Measurements from ENCODE around the gene UBAP2L.
"Not testable (repeated sequence)": the region's sequence is repeated elsewhere in the genome, so short reads cannot be mapped to it uniquely, and the experiment has no call there.

UBAP2L gene

DNA sequence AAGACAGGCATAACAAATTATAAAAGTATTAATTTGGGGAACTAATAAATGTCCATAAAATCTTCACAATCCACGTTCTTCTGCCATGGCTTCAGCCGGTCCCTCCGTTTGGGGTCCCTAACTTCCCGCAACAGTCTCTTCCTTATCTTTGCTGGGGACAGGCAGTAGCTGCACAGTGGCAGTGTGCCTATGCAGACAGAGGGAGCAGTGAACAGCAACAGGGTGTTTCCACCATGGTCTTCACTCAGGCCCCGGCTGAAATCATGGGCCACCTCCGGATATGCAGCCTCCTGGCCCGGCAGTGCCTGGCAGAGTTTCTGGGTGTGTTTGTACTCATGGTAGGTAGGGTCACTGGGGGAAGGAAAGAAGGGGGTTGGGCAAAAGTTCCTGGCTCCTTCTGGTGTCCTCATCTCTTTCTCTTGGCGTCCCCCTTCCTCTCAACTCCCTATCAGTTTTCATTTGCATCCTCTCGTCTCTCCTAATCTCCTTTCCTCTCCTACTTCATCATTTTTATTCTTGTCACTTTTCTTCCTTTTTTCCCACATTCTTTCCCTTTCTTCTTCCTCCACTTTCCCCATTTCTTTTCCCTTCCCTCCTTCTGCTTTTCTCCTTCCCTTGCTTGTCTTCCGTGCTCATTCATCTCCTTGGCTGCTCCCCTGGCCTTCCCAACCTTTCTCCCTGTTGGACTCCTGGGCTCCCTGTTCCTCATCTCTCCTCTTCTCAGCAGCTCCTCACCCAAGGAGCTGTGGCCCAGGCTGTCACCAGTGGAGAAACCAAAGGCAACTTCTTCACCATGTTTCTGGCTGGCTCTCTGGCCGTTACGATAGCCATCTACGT is 91.7 kb downstream of the UBAP2L start:
- not testable (repeated sequence) for DNase-seq

DNA sequence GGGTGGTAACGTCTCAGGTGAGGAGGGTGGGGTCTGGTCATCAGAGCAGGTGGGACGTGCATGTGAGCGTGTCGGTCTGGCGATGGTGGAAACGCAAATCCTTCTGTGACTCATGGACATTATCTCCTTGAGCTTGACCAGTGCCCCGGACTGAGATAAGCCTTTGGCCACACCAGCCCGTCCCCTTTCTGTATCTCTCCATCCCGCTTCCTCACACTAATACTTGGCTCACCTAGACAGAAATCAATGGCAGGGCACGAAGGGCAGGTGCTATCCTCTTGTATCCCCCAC is 92.3 kb downstream of the UBAP2L start:
- DNase-seq: no peak

DNA sequence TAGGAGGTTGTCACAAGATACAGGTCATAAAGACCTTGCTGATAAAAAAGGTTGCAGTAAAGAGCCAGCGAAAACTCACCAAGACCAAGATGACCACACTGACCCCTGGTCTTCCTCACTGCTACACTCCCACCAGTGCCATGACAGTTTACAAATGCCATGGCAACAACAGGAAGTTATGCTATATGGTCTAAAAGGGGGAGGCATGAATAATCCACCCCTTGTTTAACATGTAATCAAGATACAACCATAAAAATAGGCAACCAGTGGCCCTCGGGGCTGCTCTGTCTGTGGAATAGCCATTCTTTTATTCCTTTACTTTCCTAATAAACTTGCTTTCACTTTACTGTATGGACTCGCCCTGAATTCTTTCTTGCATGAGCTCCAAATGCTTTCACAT is 93.5 kb downstream of the UBAP2L start:
- DNase-seq: not testable (repeated sequence)

DNA sequence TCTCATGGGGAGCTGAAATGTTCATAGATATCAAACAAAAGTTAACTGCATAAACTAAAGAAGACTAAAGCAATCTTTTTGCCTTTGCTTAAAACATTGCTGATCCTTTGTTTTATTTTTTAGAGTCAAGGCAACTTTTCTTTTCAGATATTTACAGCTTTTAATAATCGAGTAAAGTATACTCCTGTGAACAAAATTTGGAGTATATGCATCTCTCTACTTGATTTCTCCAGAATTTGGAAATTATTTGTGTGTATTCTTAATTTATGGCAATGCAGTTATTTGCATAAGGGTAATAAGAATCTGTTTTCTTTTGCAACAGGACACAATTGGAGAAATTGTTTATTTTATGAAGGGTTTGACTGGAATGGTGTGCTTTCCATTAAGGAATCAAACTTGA is 95.9 kb downstream of the UBAP2L start:
- no peak for DNase-seq

GRCh38 chr1:154318386-154318785 is 97.6 kb downstream of the UBAP2L start:
- DNase-seq: no peak

All from femur (tissue), 1 donor.